GM12801 (cell line): ENCODE measurements around the gene CLCF1.

Experiments
- CTCF ChIP-seq: IDR thresholded peaks from one replicate; pipeline ENCODE4 v1.5.1; 2011; ENCODE audit warnings: control low read depth; ENCODE audit not compliant: insufficient read length; ENCODE audit errors: extremely low read depth

CLCF1 gene

DNA sequence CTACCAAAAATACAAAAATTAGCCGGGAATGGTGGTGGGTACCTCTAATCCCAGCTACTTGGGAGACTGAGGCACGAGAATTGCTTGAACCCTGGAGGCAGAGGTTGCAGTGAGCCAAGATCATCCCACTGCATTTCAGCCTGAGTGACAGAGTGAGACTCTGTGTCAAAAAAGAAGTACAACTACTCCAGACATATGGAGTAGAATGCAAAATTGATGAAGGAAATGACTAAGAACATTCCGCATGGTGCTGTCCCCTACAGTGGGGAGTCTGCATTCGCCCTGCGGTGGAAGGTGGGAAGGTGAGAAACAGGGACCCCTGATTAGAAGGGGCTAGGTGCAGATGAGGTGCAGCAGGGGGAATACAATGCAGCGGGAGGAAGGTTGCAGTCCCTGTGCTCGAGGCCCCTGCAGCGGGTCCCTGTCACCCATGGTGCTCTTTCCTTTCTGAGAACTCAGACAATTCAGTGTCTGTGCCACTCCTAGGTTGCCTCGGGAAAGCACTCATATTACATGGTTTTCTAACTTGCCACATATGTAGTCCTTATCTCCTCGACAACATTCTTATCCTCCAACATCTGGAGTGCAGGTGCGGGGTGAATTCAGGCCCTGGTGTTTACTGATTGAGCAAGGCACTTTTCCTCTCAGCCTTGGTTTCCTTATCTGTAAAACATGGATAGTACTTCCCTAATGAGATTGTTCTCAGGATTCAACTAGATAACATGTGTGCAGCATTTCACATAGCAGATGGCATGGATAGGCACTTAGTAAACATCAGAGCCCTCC, 25.2 kb downstream of the CLCF1 start:
- no peak for TF ChIP-seq CTCF

DNA sequence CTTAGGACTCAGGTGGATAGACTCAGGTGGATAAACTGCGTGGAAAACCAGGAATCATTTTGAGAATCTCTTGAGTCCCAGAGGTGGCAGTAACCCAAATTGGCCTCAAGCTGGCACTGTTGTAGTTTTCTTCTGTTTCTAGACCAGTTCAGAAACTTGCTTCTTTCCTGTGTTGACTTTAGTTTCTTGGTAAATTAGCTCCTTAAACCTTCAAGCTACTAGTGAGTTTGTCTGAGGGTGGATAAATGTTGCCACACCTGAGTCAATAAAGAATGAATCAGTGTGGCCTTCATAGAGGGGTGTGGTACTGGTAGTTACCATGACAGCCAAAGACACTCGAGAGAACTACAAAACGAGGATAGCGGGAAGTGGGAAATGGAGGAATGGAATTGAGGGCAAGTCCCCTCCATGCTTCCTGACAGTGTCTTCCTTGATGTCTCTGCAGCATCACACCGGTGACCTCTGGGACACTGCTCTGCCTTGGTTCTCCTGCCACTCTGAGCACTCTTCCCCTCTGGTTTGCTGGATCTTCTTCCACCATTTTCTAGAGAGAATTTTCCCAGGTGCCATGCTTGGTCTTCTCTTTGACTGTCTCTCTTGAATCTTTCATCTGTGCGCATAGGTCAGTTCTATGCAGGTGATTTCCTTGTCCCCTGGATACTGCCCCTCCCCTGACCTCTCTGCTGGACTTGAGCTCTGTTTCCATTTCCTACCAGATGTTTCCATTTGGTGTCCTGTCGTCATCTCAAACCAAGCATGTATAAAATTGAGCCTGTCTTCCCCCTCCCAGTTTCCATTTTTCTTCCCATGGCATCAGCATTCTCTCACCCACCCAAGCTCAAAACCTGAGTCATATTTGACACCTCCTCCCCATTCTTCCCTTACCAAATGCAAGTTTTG, 27.2 kb downstream of the CLCF1 start:
- peak; percentile 97 for TF ChIP-seq CTCF

- no peak for TF ChIP-seq CTCF
Measured at GRCh38 chr11:67345247-67345919, 28.0 kb downstream of the CLCF1 start.

- no peak for TF ChIP-seq CTCF
Measured at GRCh38 chr11:67344264-67344663, 29.1 kb downstream of the CLCF1 start.

DNA sequence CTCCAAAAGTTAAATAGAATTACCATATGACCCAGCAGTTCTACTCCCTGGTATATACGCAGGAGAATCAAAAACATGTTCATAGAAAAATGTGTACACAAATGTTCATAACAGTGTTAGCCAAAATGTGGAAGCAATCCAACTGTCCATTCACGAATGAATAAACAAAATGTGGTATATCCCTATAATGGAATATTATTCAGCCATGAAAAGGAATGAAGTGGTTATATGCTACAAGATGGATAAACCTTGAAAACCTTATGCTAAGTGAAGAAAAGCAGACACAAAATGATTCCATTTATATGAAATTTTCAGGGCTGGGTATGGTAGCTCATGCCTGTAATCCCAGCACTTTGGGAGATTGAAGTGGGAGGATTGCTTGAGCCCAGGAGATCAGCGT, 36.1 kb downstream of the CLCF1 start:
- no peak for TF ChIP-seq CTCF

- TF ChIP-seq CTCF, result no peak
Measured at GRCh38 chr11:67332081-67332691, 41.2 kb downstream of the CLCF1 start.

GRCh38 chr11:67323526-67323925, 49.9 kb downstream of the CLCF1 start:
- no peak for TF ChIP-seq CTCF
